ENCODE data around the gene TSPO. TPM values are rescaled to one million over a fixed set of nuclear protein-coding genes. Genes with fewer than 3 reads are reported as not detected.

TSPO gene
- total and polyA plus RNA-seq, 3 donors from 2014 or later: 42.8 to 92.5 (median 68.7) TPM

DNA sequence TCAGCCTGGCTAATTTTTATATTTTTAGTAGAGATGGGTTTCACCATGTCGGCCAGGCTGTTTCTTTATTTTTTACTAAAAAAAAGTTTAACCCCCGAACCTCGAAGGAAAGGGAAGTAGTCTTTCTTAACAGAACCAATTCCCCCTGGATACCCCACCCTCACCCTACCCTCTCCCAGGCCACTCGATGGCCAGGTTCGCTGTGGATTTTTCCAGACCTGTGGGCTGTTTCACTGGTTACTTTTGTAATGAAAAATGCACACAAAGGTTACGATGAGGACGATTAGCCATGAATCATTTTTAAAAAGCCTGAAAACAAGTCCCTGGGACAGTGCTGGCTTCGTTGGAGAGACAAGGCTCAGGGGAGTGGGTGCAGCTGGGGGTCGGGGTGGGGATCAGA is 2.5 kb downstream of the TSPO start:
- 64 to 73% methylated on average over 9 of the region's 9 CpGs for WGBS, 2 donors
- Histone ChIP-seq H3K27me3 (no peaks in the 10 kb centered on the region), H3K4me1 (peaks cover 13% of the 10 kb centered on the region), H3K27ac (no peak overlapping the region), H3K4me3 (no peak overlapping the region), H3K36me3 (ENCODE audit: low read depth, missing control alignments) (no peaks in the 10 kb centered on the region), H3K9me3 (no peaks in the 10 kb centered on the region)
- intact Hi-C loops (cut with DNase I; ENCODE audit: low total_unique reads): no loop called here
- DNase-seq: no peak
- TF ChIP-seq CTCF (IDR thresholded peaks at IDR 0.05) (no peak), POLR2A (IDR thresholded peaks at IDR 0.05) (no peak)

- intact Hi-C loops (cut with DNase I; ENCODE audit: low total_unique reads): no loop called here
- no peaks in the 10 kb centered on the region for H3K27me3 ChIP-seq
- no peak for TF ChIP-seq CTCF (IDR thresholded peaks at IDR 0.05)
- no peak for TF ChIP-seq POLR2A (IDR thresholded peaks at IDR 0.05)
- no peaks in the 10 kb centered on the region for H3K9me3 ChIP-seq
- H3K27ac ChIP-seq: no peak overlapping the region
- no peak overlapping the region for H3K4me3 ChIP-seq
- no peak for DNase-seq
- peaks cover 13% of the 10 kb centered on the region for H3K4me1 ChIP-seq
- H3K36me3 ChIP-seq (ENCODE audit: low read depth, missing control alignments): no peaks in the 10 kb centered on the region
- 77 to 90% methylated on average over 13 to 27 of the region's 27 CpGs for WGBS, 2 donors
Measured at GRCh38 chr22:43154887-43155536, 3.7 kb downstream of the TSPO start.

- Histone ChIP-seq H3K4me1 (peaks cover 11% of the 10 kb centered on the region), H3K4me3 (no peak overlapping the region), H3K27ac (no peak overlapping the region), H3K27me3 (no peaks in the 10 kb centered on the region), H3K9me3 (no peaks in the 10 kb centered on the region), H3K36me3 (ENCODE audit: low read depth, missing control alignments) (no peaks in the 10 kb centered on the region)
- 90% methylated on average over 5 of the region's 5 CpGs for WGBS, 2 donors
- TF ChIP-seq CTCF (IDR thresholded peaks at IDR 0.05) (no peak), POLR2A (IDR thresholded peaks at IDR 0.05) (no peak)
- no peak for DNase-seq
- intact Hi-C loops (cut with DNase I; ENCODE audit: low total_unique reads): no loop called here
Measured at GRCh38 chr22:43155789-43156188, 4.4 kb downstream of the TSPO start.

- no peaks in the 10 kb centered on the region for H3K36me3 ChIP-seq (ENCODE audit: low read depth, missing control alignments)
- H3K4me1 ChIP-seq: peaks cover 9% of the 10 kb centered on the region
- no peak for DNase-seq
Measured at GRCh38 chr22:43156413-43156812, 5.1 kb downstream of the TSPO start.

More at GRCh38 chr22:43156413-43156812, 5.1 kb downstream of the TSPO start:
- H3K27ac ChIP-seq: no peak overlapping the region
- H3K27me3 ChIP-seq: no peaks in the 10 kb centered on the region
- no peaks in the 10 kb centered on the region for H3K9me3 ChIP-seq
- WGBS, 2 donors: 87 to 95% methylated on average over 8 to 12 of the region's 12 CpGs
- intact Hi-C loops (cut with DNase I; ENCODE audit: low total_unique reads): no loop called here
- H3K4me3 ChIP-seq: no peak overlapping the region
- TF ChIP-seq CTCF (IDR thresholded peaks at IDR 0.05) (no peak), POLR2A (IDR thresholded peaks at IDR 0.05) (no peak)
